HepG2 (cell line): Measurements from ENCODE around the gene EPM2A. TPM values are rescaled to one million over a fixed set of nuclear protein-coding genes. Genes with fewer than 3 reads are reported as not detected.

ENCODE experiments used
- ATAC-seq: fragments of 200-7000 bp; cut with Tn5 transposase; 3 replicates; pipeline ENCODE4 v1.9.1; 2020; ENCODE audit warnings: mild to moderate bottlenecking, moderate library complexity
- BruUV-seq: library from RNA; stranded (reverse); fragments of 400-500 nt; replicated peaks from 2 replicates; lab custom pipeline; 2021; lab: Mats Ljungman, UMichigan
- CTCF ChIA-PET: fragments of 300-600 bp; formaldehyde crosslinking; extraction: SDS; loops from one replicate; lab custom pipeline; 2021; ENCODE audit warnings: low total read pairs, inconsistent platforms, low intra/inter-chr PET ratio; lab: Yijun Ruan, JAX
- POLR2A ChIA-PET: fragments of 350-600 bp; sonication (Branson Sonifier 250); formaldehyde crosslinking; loops from one replicate; lab custom pipeline; 2020; ENCODE audit warnings: antibody characterized with exemption, inconsistent platforms; lab: Yijun Ruan, JAX
- DNase-seq: peaks from one replicate; pipeline ENCODE4 v3.0.0-alpha.2; 2015; ENCODE audit warnings: low spot score
- FAIRE-seq: peaks from 3 replicates; lab custom pipeline; 2011; peaks lifted over from hg19 to GRCh38; lab: Jason Lieb, UNC
- H2AFZ ChIP-seq: one replicate; pipeline ENCODE4 v1.6.1; 2011; ENCODE audit warnings: low read length, inconsistent platforms
- H3K27ac ChIP-seq: fragments of 300-600 bp; 3 replicates; pipeline ENCODE4 v1.8.0; 2011; ENCODE audit warnings: mixed run types, mild to moderate bottlenecking, mixed read lengths, low read length, inconsistent platforms; ENCODE audit not compliant: insufficient read depth; ENCODE audit errors: extremely low read length
- H3K27me3 ChIP-seq, 2 experiments: fragments of 200-600 bp in 1 of 2; 2 replicates in 1 of 2; 3 replicates in 1 of 2; pipeline versions ENCODE4 v1.6.0 to v1.8.0; 2011; ENCODE audit warnings: low read length in 2 of 2, mild to moderate bottlenecking in 2 of 2, moderate library complexity in 2 of 2, inconsistent platforms in 1 of 2; ENCODE audit not compliant: insufficient read depth in 2 of 2, control insufficient read depth in 1 of 2
- H3K36me3 ChIP-seq, 2 experiments: fragments of 200-600 bp in 1 of 2; replicated peaks in 1 of 2; 2 replicates in 1 of 2; 3 replicates in 1 of 2; pipeline versions ENCODE4 v1.5.1 to v1.8.0; 2011; ENCODE audit warnings: low read length in 2 of 2, inconsistent platforms in 1 of 2; ENCODE audit not compliant: insufficient read depth in 2 of 2, control insufficient read depth in 1 of 2
- H3K4me1 ChIP-seq: 2 replicates; pipeline ENCODE4 v1.5.1; 2012; ENCODE audit warnings: low read length, inconsistent platforms; ENCODE audit not compliant: insufficient read depth
- H3K4me2 ChIP-seq: 2 replicates; pipeline ENCODE4 v1.6.0; 2011; ENCODE audit warnings: low read depth, low read length, inconsistent platforms
- H3K4me3 ChIP-seq, 3 experiments: fragments of 200-600 bp in 1 of 3; sonication (generic), shearing (Covaris generic) in 1 of 3; replicated peaks in 1 of 3; 2 replicates each; pipeline ENCODE4 v1.5.1; 2011 to 2016; ENCODE audit warnings: low read length in 3 of 3, inconsistent platforms in 2 of 3, low read depth in 2 of 3, mild to moderate bottlenecking in 2 of 3, control low read depth in 1 of 3, mixed read lengths in 1 of 3; ENCODE audit not compliant: insufficient read depth in 1 of 3
- H3K79me2 ChIP-seq: one replicate; pipeline ENCODE4 v1.6.1; 2011; ENCODE audit warnings: low read length, inconsistent platforms; ENCODE audit not compliant: insufficient read depth
- H3K9ac ChIP-seq: 2 replicates; pipeline ENCODE4 v1.6.0; 2011; ENCODE audit warnings: mild to moderate bottlenecking, low read depth, low read length, inconsistent platforms; ENCODE audit not compliant: insufficient read depth
- H3K9me3 ChIP-seq: 2 replicates; pipeline ENCODE4 v1.5.1; 2012; ENCODE audit warnings: mild to moderate bottlenecking, low read length
- H4K20me1 ChIP-seq: 2 replicates; pipeline ENCODE4 v1.6.0; 2011; ENCODE audit warnings: inconsistent platforms, mild to moderate bottlenecking, low read length, moderate library complexity; ENCODE audit not compliant: insufficient read depth
- PHB2 ChIP-seq: fragments of 450-650 bp; IDR thresholded peaks from 2 replicates; pipeline ENCODE4 v1.6.1; 2018; ENCODE audit not compliant: partially characterized antibody
- RBFOX2 ChIP-seq: fragments of 200-400 bp; formaldehyde crosslinking; IDR thresholded peaks from 2 replicates; pipeline ENCODE4 v1.6.1; 2017; ENCODE audit warnings: low read depth, mild to moderate bottlenecking, low read length
- REST ChIP-seq, 2 experiments: IDR thresholded peaks; 2 replicates each; pipeline ENCODE4 v1.6.1; 2011 to 2012; ENCODE audit warnings: low read length in 2 of 2, borderline replicate concordance in 1 of 2, low read depth in 1 of 2, mild to moderate bottlenecking in 1 of 2, moderate library complexity in 1 of 2
- SKI ChIP-seq: fragments of 450-650 bp; IDR thresholded peaks from one replicate; pipeline ENCODE4 v1.6.1; 2018; ENCODE audit warnings: mild to moderate bottlenecking; ENCODE audit not compliant: partially characterized antibody
- SP1 ChIP-seq, 2 experiments: fragments of 450-650 bp in 1 of 2; sonication (generic) in 1 of 2; formaldehyde crosslinking in 1 of 2; IDR thresholded peaks; 2 replicates each; pipeline versions ENCODE4 v1.4.0 to v1.6.1; 2016 to 2020; ENCODE audit warnings: missing genetic modification reagents in 1 of 2
- WGBS: methylation state at CpG from one replicate; pipeline ENCODE4 v1.1.6; 2017; ENCODE audit warnings: low lambda C conversion rate; 5-methylcytosine and 5-hydroxymethylcytosine counted together
- in situ Hi-C: cut with HindIII; loops from 2 replicates; pipeline ENCODE4 v1.10.0; 2017; ENCODE audit warnings: low pct_unique_long_range_greater_than_20kb; ENCODE audit not compliant: extremely low pct_ligation_motif_present
- intact Hi-C: fragments of 100-400 bp; cut with micrococcal nuclease; formaldehyde crosslinking; loops from one replicate; pipeline ENCODE4 v1.10.0; 2022; ENCODE audit not compliant: unreplicated experiment
- polyA plus RNA-seq, 8 experiments: library from polyadenylated mRNA; depleted of rRNA in 3 of 8; stranded (reverse) in 7 of 8; unstranded in 1 of 8; fragments of >200 nt; fragmentation: Illumina TruSeq in 4 of 8; extraction: Trizol in 4 of 8; gene quantifications; 2 replicates each; pipeline versions ENCODE4 v1.2.1 to v1.2.3, GENCODE V29; 2011 to 2016; ENCODE audit warnings: low read depth in 4 of 8, missing spikeins in 1 of 8, mixed read lengths in 1 of 8; ENCODE audit not compliant: insufficient read depth in 1 of 8
- total RNA-seq, 5 experiments: library from RNA; depleted of rRNA; stranded (reverse); fragments of >200 nt; fragmentation: Illumina TruSeq; extraction: Trizol; gene quantifications; 2 replicates each; pipeline ENCODE4 v1.2.3, GENCODE V29; 2016; ENCODE audit warnings: low read depth in 1 of 5

The EPM2A gene
- total and polyA plus RNA-seq, 2 of the 13 experiments (the other 11 are each of a cell fraction or from before 2014, with no cell fraction given) = 4.6 to 9.2 TPM

DNA sequence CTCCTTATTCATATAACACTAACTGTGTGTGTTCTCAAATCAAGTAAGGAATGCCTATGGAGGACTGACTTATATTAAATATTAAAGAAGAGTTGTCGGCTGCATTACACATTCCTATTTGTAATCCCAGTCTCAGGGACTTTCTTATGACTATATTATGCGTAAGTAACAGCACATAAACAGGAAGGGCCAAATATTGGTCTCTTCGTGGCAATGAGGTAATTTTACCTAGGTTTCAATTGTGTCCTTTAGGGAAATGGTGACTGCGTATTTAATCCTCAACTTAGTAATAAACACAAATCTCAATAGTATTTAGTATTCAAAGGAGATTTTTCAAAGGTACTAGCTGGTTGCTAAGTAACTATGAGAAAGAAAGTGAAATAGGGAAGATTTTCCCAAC is 22.8 kb upstream of the EPM2A start:
- H3K9ac ChIP-seq = no peak overlapping the region
- CTCF ChIA-PET = no interaction called here
- no peak for TF ChIP-seq SP1 (IDR thresholded peaks at IDR 0.05)
- no peak for TF ChIP-seq SP1 (CRISPR knock-in tag; IDR thresholded peaks at IDR 0.05)
- no peak for TF ChIP-seq PHB2
- no peak for TF ChIP-seq REST (IDR thresholded peaks at IDR 0.05; ENCODE audit: borderline replicate concordance in 1 of 2, low read depth in 1 of 2, low read length in 2 of 2)
- TF ChIP-seq RBFOX2 = no peak
- TF ChIP-seq SKI = no peak
- TF ChIP-seq, all 625 proteins: peak for 0
- H3K79me2 ChIP-seq = no peaks in the 10 kb centered on the region
- in situ Hi-C loops (no loop called here), intact Hi-C loops (no loop called here)
- H3K9me3 ChIP-seq = no peaks in the 10 kb centered on the region
- H2AFZ ChIP-seq = no peak overlapping the region
- no peaks in the 10 kb centered on the region for H3K36me3 ChIP-seq
- BruUV-seq = no TSS peak
- H4K20me1 ChIP-seq = no peaks in the 10 kb centered on the region
- POLR2A ChIA-PET = no interaction called here
- no peak overlapping the region for H3K4me2 ChIP-seq
- no peaks in the 10 kb centered on the region for H3K27me3 ChIP-seq
- ATAC-seq (no peak), DNase-seq (no peak), FAIRE-seq (no peak)
- H3K4me1 ChIP-seq = no peaks in the 10 kb centered on the region
- no peak overlapping the region for H3K4me3 ChIP-seq
- 68% methylated on average over 4 of the region's 4 CpGs for WGBS
- no peak overlapping the region for H3K27ac ChIP-seq
